Tibial nerve (tissue), 4 donors: ENCODE measurements around the gene RGS3. TPM values are rescaled to one million over a fixed set of nuclear protein-coding genes. Genes with fewer than 3 reads are reported as not detected.

Source experiments
- DNase-seq, 2 donors: peaks; one replicate each; pipeline ENCODE4 v3.0.0-alpha.2; 2019; ENCODE audit warnings: low spot score in 2 of 2
- H3K27ac ChIP-seq, 4 donors: fragments of 200-600 bp; sonication (generic) in 3 of 4; one replicate each; pipeline ENCODE4 v1.5.1; 2017 to 2019; ENCODE audit warnings: mild to moderate bottlenecking in 1 of 4
- H3K27me3 ChIP-seq, 2 donors: fragments of 200-600 bp; sonication (generic) in 1 of 2; one replicate each; pipeline versions ENCODE4 v1.5.1 to v1.6.0; 2017 to 2019
- H3K36me3 ChIP-seq, 3 donors: fragments of 200-600 bp; sonication (generic); one replicate each; pipeline ENCODE4 v1.5.1; 2018 to 2019
- H3K4me1 ChIP-seq, 4 donors: fragments of 200-600 bp; sonication (generic) in 3 of 4; one replicate each; pipeline ENCODE4 v1.5.1; 2017 to 2019
- H3K4me3 ChIP-seq, 4 donors: fragments of 200-600 bp; sonication (generic) in 3 of 4; one replicate each; pipeline ENCODE4 v1.5.1; 2017 to 2019; ENCODE audit warnings: mild to moderate bottlenecking in 1 of 4, moderate library complexity in 1 of 4
- H3K9me3 ChIP-seq, 4 donors: fragments of 200-600 bp; sonication (generic) in 3 of 4; one replicate each; pipeline ENCODE4 v1.5.1; 2017 to 2019
- EP300 ChIP-seq, 2 donors: sonication (generic); formaldehyde crosslinking; IDR thresholded peaks; one replicate each; pipeline ENCODE4 v1.6.1; 2017; ENCODE audit warnings: antibody characterized with exemption in 2 of 2, mild to moderate bottlenecking in 1 of 2
- POLR2A ChIP-seq, 2 donors: fragments of 450-650 bp; IDR thresholded peaks; one replicate each; pipeline ENCODE4 v1.6.1; 2017; ENCODE audit warnings: antibody characterized with exemption in 2 of 2, mild to moderate bottlenecking in 2 of 2, moderate library complexity in 2 of 2
- WGBS, 2 donors: methylation state at CpG; one replicate each; pipeline ENCODE4 v1.1.5; 2018; 5-methylcytosine and 5-hydroxymethylcytosine counted together
- total RNA-seq, 4 donors: library from RNA; depleted of rRNA; stranded (reverse); fragments of >200 nt; gene quantifications; one replicate each; pipeline ENCODE4 v1.1.0, GENCODE V29; 2016
- TF ChIP-seq, protein P1 (sequence below), 5 experiments: fragments of 200-600 bp in 3 of 5; fragments of 450-650 bp in 2 of 5; sonication (generic) in 3 of 5; IDR thresholded peaks; one replicate each; pipeline ENCODE4 v1.5.1; 2016 to 2019; ENCODE audit warnings: antibody characterized with exemption in 5 of 5, mild to moderate bottlenecking in 3 of 5, moderate library complexity in 2 of 5

Gene RGS3
- total RNA-seq, 4 donors from 2014 or later, result 18.0 to 45.9 (median 35.2) TPM

DNA sequence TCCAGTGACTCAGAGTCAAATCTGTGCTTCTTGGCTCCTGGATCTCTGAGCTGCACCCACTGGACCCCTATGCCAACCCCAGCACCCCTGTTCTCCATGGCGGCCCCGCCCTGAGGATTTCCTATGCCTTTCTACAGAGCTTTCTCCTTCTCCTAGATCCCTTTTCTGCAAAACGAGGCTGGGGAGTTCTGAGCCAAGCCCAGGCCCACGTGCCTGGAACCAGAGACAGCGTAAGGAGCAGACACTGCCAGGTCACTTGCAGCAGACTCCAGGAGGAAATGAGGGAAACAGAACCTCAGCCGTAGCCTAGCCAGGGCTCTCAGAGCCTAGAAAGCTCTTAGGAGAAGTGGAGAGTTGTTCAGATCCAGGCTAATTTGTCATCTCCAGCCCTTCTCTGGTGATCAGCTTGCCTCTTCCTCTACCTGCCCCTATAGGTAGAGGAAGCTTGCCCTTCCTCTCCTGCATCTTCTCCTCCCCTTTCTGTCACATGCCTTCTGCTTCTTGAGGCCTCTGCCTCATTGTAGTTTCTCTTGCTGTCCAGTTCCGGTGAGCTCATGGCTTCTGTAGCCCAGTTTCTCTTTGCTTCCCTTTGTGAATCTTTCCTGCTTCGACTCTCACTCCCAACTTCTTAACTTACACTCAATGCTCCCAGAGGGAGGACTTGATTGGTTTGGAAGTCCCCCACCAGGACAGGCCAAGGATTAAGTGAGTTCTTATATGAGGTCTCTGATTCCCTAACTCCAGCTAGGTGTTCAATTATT lies 163.4 kb downstream of the RGS3 start:
- no peak overlapping the region for H3K4me3 ChIP-seq
- peaks cover 0 to 26% (median 2%) of the 10 kb centered on the region in 4 donors for H3K4me1 ChIP-seq
- 61 to 76% methylated on average over 8 of the region's 8 CpGs for WGBS, 2 donors
- H3K27me3 ChIP-seq, result no peaks in the 10 kb centered on the region
- H3K9me3 ChIP-seq, result no peaks in the 10 kb centered on the region
- TF ChIP-seq, protein P1, sequence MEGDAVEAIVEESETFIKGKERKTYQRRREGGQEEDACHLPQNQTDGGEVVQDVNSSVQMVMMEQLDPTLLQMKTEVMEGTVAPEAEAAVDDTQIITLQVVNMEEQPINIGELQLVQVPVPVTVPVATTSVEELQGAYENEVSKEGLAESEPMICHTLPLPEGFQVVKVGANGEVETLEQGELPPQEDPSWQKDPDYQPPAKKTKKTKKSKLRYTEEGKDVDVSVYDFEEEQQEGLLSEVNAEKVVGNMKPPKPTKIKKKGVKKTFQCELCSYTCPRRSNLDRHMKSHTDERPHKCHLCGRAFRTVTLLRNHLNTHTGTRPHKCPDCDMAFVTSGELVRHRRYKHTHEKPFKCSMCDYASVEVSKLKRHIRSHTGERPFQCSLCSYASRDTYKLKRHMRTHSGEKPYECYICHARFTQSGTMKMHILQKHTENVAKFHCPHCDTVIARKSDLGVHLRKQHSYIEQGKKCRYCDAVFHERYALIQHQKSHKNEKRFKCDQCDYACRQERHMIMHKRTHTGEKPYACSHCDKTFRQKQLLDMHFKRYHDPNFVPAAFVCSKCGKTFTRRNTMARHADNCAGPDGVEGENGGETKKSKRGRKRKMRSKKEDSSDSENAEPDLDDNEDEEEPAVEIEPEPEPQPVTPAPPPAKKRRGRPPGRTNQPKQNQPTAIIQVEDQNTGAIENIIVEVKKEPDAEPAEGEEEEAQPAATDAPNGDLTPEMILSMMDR (IDR thresholded peaks at IDR 0.05), result no peak
- TF ChIP-seq POLR2A (IDR thresholded peaks at IDR 0.05), result no peak
- no peak for TF ChIP-seq EP300 (IDR thresholded peaks at IDR 0.05)
- peak in 1 of 2 donors; percentile 47 for DNase-seq
- H3K27ac ChIP-seq, result peak overlapping the region in 2 of 4 donors; percentile 26 to 66
- H3K36me3 ChIP-seq, result no peaks in the 10 kb centered on the region

- WGBS, 2 donors, result 87 to 93% methylated on average over 4 of the region's 4 CpGs
- TF ChIP-seq EP300 (IDR thresholded peaks at IDR 0.05) (no peak), POLR2A (IDR thresholded peaks at IDR 0.05) (no peak)
- TF ChIP-seq, protein P1 (IDR thresholded peaks at IDR 0.05), result no peak
Observed at GRCh38 chr9:113628621-113629020, 165.1 kb downstream of the RGS3 start.

DNA sequence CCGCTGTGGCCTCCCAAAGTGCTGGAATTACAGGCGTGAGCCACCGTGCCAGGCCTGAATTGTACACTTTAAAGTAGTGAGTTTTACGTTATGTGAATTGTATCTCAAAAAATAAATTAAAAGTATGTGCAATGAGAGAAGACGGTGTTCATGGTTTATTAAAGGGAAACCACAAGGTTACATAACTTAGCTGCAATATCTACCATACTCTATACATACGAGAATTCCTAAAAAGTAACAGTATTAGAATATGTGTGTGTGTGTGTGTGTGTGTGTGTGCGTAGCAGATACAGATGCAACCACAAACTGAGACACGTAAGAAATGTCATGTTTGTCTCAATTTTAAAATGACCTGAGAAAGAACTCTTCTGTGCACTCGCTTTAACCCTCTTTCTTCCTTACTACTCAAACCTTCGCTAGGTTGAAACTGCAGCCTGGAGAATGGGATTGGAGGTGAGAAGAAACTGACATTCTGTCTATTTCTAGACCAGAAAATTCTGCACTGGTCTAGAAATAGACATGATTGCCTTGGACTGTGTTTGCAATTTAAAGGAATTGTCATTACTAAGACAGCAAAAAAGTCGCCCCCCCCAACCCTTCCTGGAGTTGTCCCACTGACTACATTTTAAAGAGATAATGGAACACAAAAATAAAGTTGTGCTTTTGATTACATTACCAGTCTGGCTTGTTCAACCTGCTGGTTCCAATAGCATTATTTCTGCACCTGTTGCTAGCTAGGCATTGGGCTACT lies 167.0 kb downstream of the RGS3 start:
- 80 to 83% methylated on average over 11 of the region's 11 CpGs for WGBS, 2 donors
- Histone ChIP-seq H3K27ac (no peak overlapping the region), H3K36me3 (no peaks in the 10 kb centered on the region), H3K9me3 (no peaks in the 10 kb centered on the region), H3K4me1 (peaks cover 0 to 33% (median 0%) of the 10 kb centered on the region in 4 donors), H3K4me3 (no peak overlapping the region), H3K27me3 (no peaks in the 10 kb centered on the region)
- TF ChIP-seq POLR2A (IDR thresholded peaks at IDR 0.05) (no peak), EP300 (IDR thresholded peaks at IDR 0.05) (no peak)
- TF ChIP-seq, protein P1 (IDR thresholded peaks at IDR 0.05), result no peak
- DNase-seq, result no peak

More at GRCh38 chr9:113628621-113629020, 165.1 kb downstream of the RGS3 start:
- peaks cover 0 to 24% (median 0%) of the 10 kb centered on the region in 4 donors for H3K4me1 ChIP-seq
- no peaks in the 10 kb centered on the region for H3K36me3 ChIP-seq
- no peak overlapping the region for H3K27ac ChIP-seq
- no peaks in the 10 kb centered on the region for H3K27me3 ChIP-seq
- no peak overlapping the region for H3K4me3 ChIP-seq
- DNase-seq, result no peak
- H3K9me3 ChIP-seq, result no peaks in the 10 kb centered on the region

- TF ChIP-seq EP300 (IDR thresholded peaks at IDR 0.05), result no peak
- TF ChIP-seq POLR2A (IDR thresholded peaks at IDR 0.05), result no peak
- TF ChIP-seq, protein P1 (IDR thresholded peaks at IDR 0.05), result no peak
- peaks cover 0 to 34% (median 0%) of the 10 kb centered on the region in 4 donors for H3K4me1 ChIP-seq
- no peaks in the 10 kb centered on the region for H3K27me3 ChIP-seq
- H3K4me3 ChIP-seq, result no peak overlapping the region
- no peak overlapping the region for H3K27ac ChIP-seq
- no peaks in the 10 kb centered on the region for H3K9me3 ChIP-seq
- WGBS, 2 donors, result 43 to 58% methylated on average over 8 to 10 of the region's 10 CpGs
- no peak for DNase-seq
- no peaks in the 10 kb centered on the region for H3K36me3 ChIP-seq
Observed at GRCh38 chr9:113631137-113631765, 167.7 kb downstream of the RGS3 start.
